CD4-positive, alpha-beta memory T cell (primary cell): ENCODE results near the gene CCZ1. TPM values are rescaled to one million over a fixed set of nuclear protein-coding genes. Genes with fewer than 3 reads are reported as not detected.
"Not testable (repeated sequence)": the region's sequence is repeated elsewhere in the genome, so short reads cannot be mapped to it uniquely, and the experiment has no call there.

Experiments
- CTCF ChIA-PET: fragments of 350-600 bp; sonication (Branson Sonifier 250); formaldehyde crosslinking; loops from one replicate; lab custom pipeline; 2021; ENCODE audit warnings: inconsistent platforms; ENCODE audit not compliant: partially characterized antibody; lab: Charles Lee
- POLR2A ChIA-PET: fragments of 350-600 bp; sonication (Branson Sonifier 250); formaldehyde crosslinking; loops from one replicate; lab custom pipeline; 2021; ENCODE audit not compliant: partially characterized antibody; lab: Charles Lee
- DNase-seq, 5 donors: peaks; one replicate each; pipeline versions ENCODE4 v3.0.0 to v3.0.0-alpha.2; 2020 to 2022; ENCODE audit warnings: mixed read lengths in 1 of 5
- H3K27ac ChIP-seq: one replicate; pipeline ENCODE4 v1.7.0; 2013; ENCODE audit warnings: low read depth, low read length
- H3K27me3 ChIP-seq: 2 replicates; pipeline ENCODE4 v1.7.0; 2013; ENCODE audit warnings: mild to moderate bottlenecking, low read length, moderate library complexity; ENCODE audit not compliant: insufficient read depth
- H3K36me3 ChIP-seq: 2 replicates; pipeline ENCODE4 v1.7.0; 2013; ENCODE audit warnings: mild to moderate bottlenecking, low read length, moderate library complexity; ENCODE audit not compliant: insufficient read depth
- H3K4me1 ChIP-seq: 2 replicates; pipeline ENCODE4 v1.7.0; 2013; ENCODE audit warnings: mild to moderate bottlenecking, low read length, moderate library complexity; ENCODE audit not compliant: insufficient read depth
- H3K4me3 ChIP-seq, 2 donors: one replicate each; pipeline ENCODE4 v1.7.0; 2013; ENCODE audit warnings: low read length in 2 of 2, mild to moderate bottlenecking in 1 of 2
- H3K9me3 ChIP-seq, 2 donors: one replicate each; pipeline ENCODE4 v1.7.0; 2013; ENCODE audit warnings: low read length in 2 of 2, control low read depth in 1 of 2; ENCODE audit not compliant: control insufficient read depth in 1 of 2
- H3K27ac Mint-ChIP-seq, 7 donors: one replicate each; pipeline ENCODE4 v1.8.0; 2020 to 2021; ENCODE audit warnings: mixed read lengths in 7 of 7, mild to moderate bottlenecking in 6 of 7, inconsistent platforms in 3 of 7, moderate library complexity in 3 of 7
- H3K27me3 Mint-ChIP-seq, 2 donors: one replicate each; pipeline ENCODE4 v1.8.0; 2020 to 2021; ENCODE audit warnings: mixed read lengths in 2 of 2
- H3K36me3 Mint-ChIP-seq, 2 donors: one replicate each; pipeline ENCODE4 v1.8.0; 2020 to 2021; ENCODE audit warnings: mixed read lengths in 2 of 2, inconsistent platforms in 1 of 2, mild to moderate bottlenecking in 1 of 2
- H3K4me1 Mint-ChIP-seq, 4 donors: one replicate each; pipeline ENCODE4 v1.8.0; 2020 to 2021; ENCODE audit warnings: mixed read lengths in 4 of 4, mild to moderate bottlenecking in 1 of 4
- H3K4me3 Mint-ChIP-seq, 8 donors: one replicate each; pipeline ENCODE4 v1.8.0; 2020 to 2021; ENCODE audit warnings: mixed read lengths in 8 of 8, mild to moderate bottlenecking in 7 of 8, moderate library complexity in 6 of 8, inconsistent platforms in 3 of 8
- H3K9me3 Mint-ChIP-seq, 8 donors: one replicate each; pipeline ENCODE4 v1.8.0; 2020 to 2021; ENCODE audit warnings: mixed read lengths in 8 of 8, mild to moderate bottlenecking in 5 of 8, inconsistent platforms in 3 of 8, moderate library complexity in 1 of 8
- intact Hi-C: fragments of 100-400 bp; cut with micrococcal nuclease; formaldehyde crosslinking; loops from one replicate; pipeline ENCODE4 v1.15.1; 2023
- polyA plus RNA-seq, 2 donors: library from polyadenylated mRNA; unstranded; fragments of 300-500 nt; fragmentation: Illumina TruSeq; gene quantifications; one replicate each; pipeline ENCODE4 v1.2.3, GENCODE V29; 2021
- total RNA-seq, 2 experiments: library from RNA; stranded (reverse); gene quantifications; one replicate each; pipeline ENCODE4 v1.2.3, GENCODE V29; 2021

The CCZ1 gene
- total and polyA plus RNA-seq, 4 experiments from 2014 or later, result 46.8 to 78.0 (median 65.1) TPM

GRCh38 chr7:5879591-5879990, 18.9 kb upstream of the CCZ1 start:
- H3K4me1 ChIP-seq, POLR2A ChIA-PET, H3K4me3 Mint-ChIP-seq, H3K27ac ChIP-seq, H3K27me3 ChIP-seq, H3K4me1 Mint-ChIP-seq, intact Hi-C loops, H3K4me3 ChIP-seq, H3K27ac Mint-ChIP-seq, H3K36me3 ChIP-seq, H3K9me3 Mint-ChIP-seq, H3K9me3 ChIP-seq, H3K36me3 Mint-ChIP-seq, DNase-seq, H3K27me3 Mint-ChIP-seq: not testable (repeated sequence)
- CTCF ChIA-PET, result interaction anchor here (0.7 kb wide), 1 partner anchor 51 kb away, joined by 3 read pairs; no protein-coding TSS in a partner anchor

GRCh38 chr7:5880106-5880505, 18.4 kb upstream of the CCZ1 start:
- H3K4me3 Mint-ChIP-seq, H3K4me3 ChIP-seq, DNase-seq, H3K27me3 ChIP-seq, H3K27ac ChIP-seq, H3K36me3 ChIP-seq, intact Hi-C loops, H3K4me1 Mint-ChIP-seq, H3K9me3 Mint-ChIP-seq, H3K27me3 Mint-ChIP-seq, H3K36me3 Mint-ChIP-seq, POLR2A ChIA-PET, H3K4me1 ChIP-seq, H3K9me3 ChIP-seq, H3K27ac Mint-ChIP-seq: not testable (repeated sequence)
- CTCF ChIA-PET, result interaction anchor here (0.7 kb wide), 1 partner anchor 52 kb away, joined by 3 read pairs; no protein-coding TSS in a partner anchor

- H3K4me3 Mint-ChIP-seq, H3K27me3 ChIP-seq, POLR2A ChIA-PET, H3K4me1 ChIP-seq, H3K4me1 Mint-ChIP-seq, CTCF ChIA-PET, H3K9me3 Mint-ChIP-seq, H3K4me3 ChIP-seq, H3K27me3 Mint-ChIP-seq, H3K9me3 ChIP-seq, H3K36me3 ChIP-seq, DNase-seq, H3K27ac ChIP-seq, intact Hi-C loops: not testable (repeated sequence)
- peaks cover 2 to 13% of the 10 kb centered on the region in 2 donors for H3K36me3 Mint-ChIP-seq
- peak overlapping the region in 1 of 7 donors; percentile 29 for H3K27ac Mint-ChIP-seq
Observed at GRCh38 chr7:5884431-5884830, 14.1 kb upstream of the CCZ1 start.

GRCh38 chr7:5888021-5888420, 10.5 kb upstream of the CCZ1 start:
- H3K4me1 Mint-ChIP-seq, H3K36me3 Mint-ChIP-seq, H3K9me3 ChIP-seq, H3K9me3 Mint-ChIP-seq, H3K27me3 ChIP-seq, H3K27me3 Mint-ChIP-seq, H3K4me3 ChIP-seq, H3K4me1 ChIP-seq, POLR2A ChIA-PET, H3K36me3 ChIP-seq, intact Hi-C loops, H3K27ac Mint-ChIP-seq, DNase-seq, H3K27ac ChIP-seq, H3K4me3 Mint-ChIP-seq: not testable (repeated sequence)
- CTCF ChIA-PET, result interaction anchor here (1.2 kb wide), 1 partner anchor 26 kb away, joined by 3 read pairs; no protein-coding TSS in a partner anchor

- H3K9me3 Mint-ChIP-seq, intact Hi-C loops, H3K36me3 Mint-ChIP-seq, H3K27ac Mint-ChIP-seq, H3K36me3 ChIP-seq, H3K9me3 ChIP-seq, H3K4me3 ChIP-seq, H3K4me3 Mint-ChIP-seq, H3K27ac ChIP-seq, H3K4me1 ChIP-seq, H3K27me3 ChIP-seq, CTCF ChIA-PET, DNase-seq, H3K27me3 Mint-ChIP-seq, POLR2A ChIA-PET, H3K4me1 Mint-ChIP-seq: not testable (repeated sequence)
Observed at GRCh38 chr7:5890244-5890643, 8.3 kb upstream of the CCZ1 start.

- peaks cover 0 to 6% of the 10 kb centered on the region in 2 donors for H3K36me3 Mint-ChIP-seq
- H3K27ac ChIP-seq, result no peak overlapping the region
- intact Hi-C loops, result no loop called here
- no peak overlapping the region for H3K27ac Mint-ChIP-seq
- ChIA-PET CTCF (no interaction called here), POLR2A (no interaction called here)
- no peak overlapping the region for H3K4me3 Mint-ChIP-seq
- no peaks in the 10 kb centered on the region for H3K36me3 ChIP-seq
- no peaks in the 10 kb centered on the region for H3K9me3 ChIP-seq
- peaks cover 0 to under 1% (median 0%) of the 10 kb centered on the region in 4 donors for H3K4me1 Mint-ChIP-seq
- no peaks in the 10 kb centered on the region for H3K4me1 ChIP-seq
- no peak for DNase-seq
- no peak overlapping the region for H3K4me3 ChIP-seq
- no peaks in the 10 kb centered on the region for H3K27me3 Mint-ChIP-seq
- H3K27me3 ChIP-seq, result no peaks in the 10 kb centered on the region
- H3K9me3 Mint-ChIP-seq, result no peaks in the 10 kb centered on the region
Observed at GRCh38 chr7:5892498-5892897, 6.0 kb upstream of the CCZ1 start.

GRCh38 chr7:5897369-5897919, 1.1 kb upstream of the CCZ1 start:
- H3K9me3 ChIP-seq, CTCF ChIA-PET, POLR2A ChIA-PET, H3K27ac ChIP-seq, H3K4me1 ChIP-seq, H3K9me3 Mint-ChIP-seq, H3K36me3 ChIP-seq, H3K27me3 ChIP-seq, DNase-seq, H3K27me3 Mint-ChIP-seq, H3K36me3 Mint-ChIP-seq, H3K4me3 ChIP-seq, intact Hi-C loops: not testable (repeated sequence)
- Mint-ChIP-seq H3K4me1 (peaks cover 3 to 10% (median 7%) of the 10 kb centered on the region in 4 donors), H3K4me3 (peak overlapping the region in 7 of 8 donors; percentile 39 to 84 (median 75)), H3K27ac (peak overlapping the region in 5 of 7 donors; percentile 35 to 80 (median 72))

- H3K27ac ChIP-seq, H3K9me3 Mint-ChIP-seq, DNase-seq, H3K27me3 ChIP-seq, H3K4me3 Mint-ChIP-seq, POLR2A ChIA-PET, H3K9me3 ChIP-seq, H3K27me3 Mint-ChIP-seq, H3K4me3 ChIP-seq, CTCF ChIA-PET, H3K36me3 ChIP-seq, intact Hi-C loops, H3K4me1 ChIP-seq: not testable (repeated sequence)
- H3K4me1 Mint-ChIP-seq, result peaks cover 1 to 10% (median 4%) of the 10 kb centered on the region in 4 donors
- H3K36me3 Mint-ChIP-seq, result peaks cover 9 to 26% of the 10 kb centered on the region in 2 donors
- H3K27ac Mint-ChIP-seq, result peak overlapping the region in 1 of 7 donors; percentile 24
Observed at GRCh38 chr7:5903002-5903401, 4.5 kb downstream of the CCZ1 start.
